ENCODE measurements around the gene TMEM175.
A peak's percentile ranks its signal among the peaks of the same experiment; 100 is the strongest.

Gene TMEM175

GRCh38 chr4:985123-985830 lies 53.0 kb downstream of the TMEM175 start:
- no peak for DNase-seq (ENCODE audit: low read depth)
- H3K4me3 ChIP-seq (ENCODE audit: low read depth, low read length), result peak overlapping the region; percentile 32
- TF ChIP-seq CTCF (IDR thresholded peaks at IDR 0.05; ENCODE audit: control insufficient read depth, extremely low read depth, insufficient read depth), result no peak

GRCh38 chr4:986428-986878 lies 54.2 kb downstream of the TMEM175 start:
- no peak for DNase-seq (ENCODE audit: low read depth)
- H3K4me3 ChIP-seq (ENCODE audit: low read depth, low read length), result peak overlapping the region; percentile 77
- no peak for TF ChIP-seq CTCF (IDR thresholded peaks at IDR 0.05; ENCODE audit: control insufficient read depth, extremely low read depth, insufficient read depth)

GRCh38 chr4:986879-987623 lies 54.8 kb downstream of the TMEM175 start, which contains the start of gene IDUA:
IDUA (plus strand) TSS chr4:987044; CDS start chr4:987085, 41 bp downstream.
- DNase-seq (ENCODE audit: low read depth), result no peak
- H3K4me3 ChIP-seq (ENCODE audit: low read depth, low read length), result peak within 1 kb of the TSS; percentile 77

GRCh38 chr4:987624-988513 lies 55.6 kb downstream of the TMEM175 start:
- no peak for TF ChIP-seq CTCF (IDR thresholded peaks at IDR 0.05; ENCODE audit: control insufficient read depth, extremely low read depth, insufficient read depth)
- H3K4me3 ChIP-seq (ENCODE audit: low read depth, low read length), result peak overlapping the region; percentile 77
- DNase-seq (ENCODE audit: low read depth), result no peak

More at GRCh38 chr4:986879-987623, 54.8 kb downstream of the TMEM175 start, which contains the start of gene IDUA:
- peak; percentile 37 for TF ChIP-seq CTCF (IDR thresholded peaks at IDR 0.05; ENCODE audit: control insufficient read depth, extremely low read depth, insufficient read depth)

- DNase-seq (ENCODE audit: low read depth), result no peak
- H3K4me3 ChIP-seq (ENCODE audit: low read depth, low read length), result no peak overlapping the region
- TF ChIP-seq CTCF (IDR thresholded peaks at IDR 0.05; ENCODE audit: control insufficient read depth, extremely low read depth, insufficient read depth), result no peak
These were observed 56.8 kb downstream of the TMEM175 start for GRCh38 chr4:988726-989721.
